ENCODE results near the gene TSC2.

TSC2 gene

GRCh38 chr16:2009164-2009711 lies 38.5 kb upstream of the TSC2 start:
- in situ Hi-C loops (cut with MboI; ENCODE audit: low sequenced_read_pairs), result loop anchor here (25.0 kb wide), 1 partner anchor 478 kb away; the partner anchor contains the start of gene TBC1D24

GRCh38 chr16:2009791-2010510 lies 37.8 kb upstream of the TSC2 start, which contains the start of gene ZNF598:
ZNF598 (minus strand) TSS chr16:2009821.
- in situ Hi-C loops (cut with MboI; ENCODE audit: low sequenced_read_pairs), result loop anchor here (10.0 to 25.0 kb wide), 2 partner anchors 135 to 477 kb away; partner anchors contain the start of genes RAB26 and TBC1D24

GRCh38 chr16:2011726-2012125 lies 36.1 kb upstream of the TSC2 start:
- in situ Hi-C loops (cut with MboI; ENCODE audit: low sequenced_read_pairs), result loop anchor here (10.0 to 25.0 kb wide), 2 partner anchors 133 to 476 kb away; partner anchors contain the start of genes RAB26 and TBC1D24

- in situ Hi-C loops (cut with MboI; ENCODE audit: low sequenced_read_pairs), result loop anchor here (10.0 to 25.0 kb wide), 2 partner anchors 131 to 474 kb away; partner anchors contain the start of genes RAB26 and TBC1D24
Observed at GRCh38 chr16:2013527-2013926, 34.3 kb upstream of the TSC2 start.

GRCh38 chr16:2015117-2015946 lies 32.5 kb upstream of the TSC2 start:
- in situ Hi-C loops (cut with MboI; ENCODE audit: low sequenced_read_pairs), result loop anchor here (10.0 to 25.0 kb wide), 2 partner anchors 129 to 472 kb away; partner anchors contain the start of genes RAB26 and TBC1D24

- in situ Hi-C loops (cut with MboI; ENCODE audit: low sequenced_read_pairs), result loop anchor here (10.0 to 25.0 kb wide), 2 partner anchors 129 to 471 kb away; partner anchors contain the start of genes RAB26 and TBC1D24
Observed at GRCh38 chr16:2015947-2016208, 31.9 kb upstream of the TSC2 start.

GRCh38 chr16:2016407-2016922 lies 31.3 kb upstream of the TSC2 start:
- in situ Hi-C loops (cut with MboI; ENCODE audit: low sequenced_read_pairs), result loop anchor here (10.0 to 25.0 kb wide), 2 partner anchors 128 to 471 kb away; partner anchors contain the start of genes RAB26 and TBC1D24

- in situ Hi-C loops (cut with MboI; ENCODE audit: low sequenced_read_pairs), result loop anchor here (10.0 to 25.0 kb wide), 2 partner anchors 125 to 468 kb away; partner anchors contain the start of genes RAB26 and TBC1D24
Observed at GRCh38 chr16:2019518-2019920, 28.3 kb upstream of the TSC2 start, which contains the start of gene NPW. NPW (plus strand) TSS chr16:2019785.

GRCh38 chr16:2019921-2020831 lies 27.6 kb upstream of the TSC2 start:
- in situ Hi-C loops (cut with MboI; ENCODE audit: low sequenced_read_pairs), result loop anchor here (10.0 to 25.0 kb wide), 2 partner anchors 125 to 467 kb away; partner anchors contain the start of genes RAB26 and TBC1D24

- in situ Hi-C loops (cut with MboI; ENCODE audit: low sequenced_read_pairs), result loop anchor here (25.0 kb wide), 1 partner anchor 465 kb away; the partner anchor contains the start of gene TBC1D24
Observed at GRCh38 chr16:2022723-2023091, 25.1 kb upstream of the TSC2 start.

- in situ Hi-C loops (cut with MboI; ENCODE audit: low sequenced_read_pairs), result loop anchor here (25.0 kb wide), 1 partner anchor 464 kb away; the partner anchor contains the start of gene TBC1D24
Observed at GRCh38 chr16:2023092-2024031, 24.4 kb upstream of the TSC2 start.

GRCh38 chr16:2024032-2024420 lies 23.8 kb upstream of the TSC2 start:
- in situ Hi-C loops (cut with MboI; ENCODE audit: low sequenced_read_pairs), result loop anchor here (25.0 kb wide), 1 partner anchor 463 kb away; the partner anchor contains the start of gene TBC1D24

- in situ Hi-C loops (cut with MboI; ENCODE audit: low sequenced_read_pairs), result no loop called here
Observed at GRCh38 chr16:2025251-2025650, 22.5 kb upstream of the TSC2 start.

GRCh38 chr16:2025878-2026460 lies 21.8 kb upstream of the TSC2 start:
- in situ Hi-C loops (cut with MboI; ENCODE audit: low sequenced_read_pairs), result no loop called here

- in situ Hi-C loops (cut with MboI; ENCODE audit: low sequenced_read_pairs), result no loop called here
Observed at GRCh38 chr16:2026461-2027023, 21.2 kb upstream of the TSC2 start, which contains the start of gene NHERF2. NHERF2 (plus strand) TSS chr16:2026902; CDS start chr16:2027006, 104 bp downstream.

GRCh38 chr16:2027024-2028010 lies 20.5 kb upstream of the TSC2 start:
- in situ Hi-C loops (cut with MboI; ENCODE audit: low sequenced_read_pairs), result no loop called here

Data from HL-60/S4 (cell line).